IPS-NIHi7 (cell line): Measurements from ENCODE around the gene ZNF292.
"Not testable (repeated sequence)": the region's sequence is repeated elsewhere in the genome, so short reads cannot be mapped to it uniquely, and the experiment has no call there.

Source experiments
- DNase-seq: peaks from one replicate; pipeline ENCODE4 v3.0.0; 2012; ENCODE audit warnings: mixed read lengths; ENCODE audit errors: extremely low spot score

Gene ZNF292

GRCh38 chr6:87154993-87155841 lies at the start of gene ZNF292:
Gene ZNF292, plus strand, starts transcription at chr6:87155565. Its CDS starts 27 bp downstream, at chr6:87155592.
- DNase-seq, result peak; percentile 87

- no peak for DNase-seq
These were observed 49.5 kb upstream of the ZNF292 start for GRCh38 chr6:87105823-87106222.

- DNase-seq, result no peak
These were observed 44.7 kb upstream of the ZNF292 start for GRCh38 chr6:87110636-87111035.

- no peak for DNase-seq
These were observed 39.8 kb upstream of the ZNF292 start for GRCh38 chr6:87115402-87116135.

GRCh38 chr6:87116922-87117321 lies 38.4 kb upstream of the ZNF292 start:
- no peak for DNase-seq

GRCh38 chr6:87118054-87118453 lies 37.3 kb upstream of the ZNF292 start:
- no peak for DNase-seq

GRCh38 chr6:87122477-87122876 lies 32.9 kb upstream of the ZNF292 start:
- DNase-seq, result peak; percentile 32

- no peak for DNase-seq
These were observed 31.3 kb upstream of the ZNF292 start for GRCh38 chr6:87124074-87124473.

GRCh38 chr6:87126501-87126900 lies 28.9 kb upstream of the ZNF292 start:
- DNase-seq, result no peak

- no peak for DNase-seq
These were observed 27.6 kb upstream of the ZNF292 start for GRCh38 chr6:87127737-87128136.

GRCh38 chr6:87136963-87137362 lies 18.4 kb upstream of the ZNF292 start:
- DNase-seq, result no peak

GRCh38 chr6:87139236-87139635 lies 16.1 kb upstream of the ZNF292 start:
- DNase-seq, result peak; percentile 66

GRCh38 chr6:87139927-87140326 lies 15.4 kb upstream of the ZNF292 start:
- DNase-seq, result not testable (repeated sequence)

GRCh38 chr6:87146363-87146762 lies 9.0 kb upstream of the ZNF292 start:
- no peak for DNase-seq

- DNase-seq, result no peak
These were observed 5.0 kb upstream of the ZNF292 start for GRCh38 chr6:87150406-87150805.

- DNase-seq, result no peak
These were observed 3.9 kb upstream of the ZNF292 start for GRCh38 chr6:87151471-87151780.

GRCh38 chr6:87151781-87152525 lies 3.4 kb upstream of the ZNF292 start:
- peak; percentile 43 for DNase-seq

- DNase-seq, result no peak
These were observed 2.8 kb upstream of the ZNF292 start for GRCh38 chr6:87152526-87152955.

- no peak for DNase-seq
These were observed 748 bp upstream of the ZNF292 start for GRCh38 chr6:87154641-87154992.

- DNase-seq, result peak; percentile 67
These were observed 764 bp downstream of the ZNF292 start for GRCh38 chr6:87155842-87156815.

GRCh38 chr6:87157596-87157995 lies 2.2 kb downstream of the ZNF292 start:
- not testable (repeated sequence) for DNase-seq
